Thyroid gland (tissue), 4 donors: ENCODE measurements around the gene CACFD1. TPM values are rescaled to one million over a fixed set of nuclear protein-coding genes. Genes with fewer than 3 reads are reported as not detected.
A peak's percentile ranks its signal among the peaks of the same experiment; 100 is the strongest.

Experiments
- DNase-seq, 2 donors: peaks; one replicate each; pipeline ENCODE4 v3.0.0-alpha.2; 2019
- H3K27ac ChIP-seq, 3 donors: fragments of 200-600 bp; sonication (generic); 1 replicate in 2 of 3; 2 replicates in 1 of 3; pipeline ENCODE4 v1.5.1; 2016 to 2019; ENCODE audit warnings: mild to moderate bottlenecking in 1 of 3, moderate library complexity in 1 of 3
- H3K27me3 ChIP-seq: fragments of 200-600 bp; sonication (generic); one replicate; pipeline ENCODE4 v1.5.1; 2019
- H3K36me3 ChIP-seq, 2 donors: fragments of 200-600 bp; sonication (generic); one replicate each; pipeline ENCODE4 v1.5.1; 2016 to 2019
- H3K4me1 ChIP-seq, 2 donors: fragments of 200-600 bp; sonication (generic); one replicate each; pipeline ENCODE4 v1.5.1; 2017 to 2019
- H3K4me3 ChIP-seq, 3 donors: fragments of 200-600 bp; sonication (generic); replicated peaks in 1 of 3; 1 replicate in 2 of 3; 2 replicates in 1 of 3; pipeline ENCODE4 v1.5.1; 2016; ENCODE audit warnings: mild to moderate bottlenecking in 1 of 3
- H3K9me3 ChIP-seq: fragments of 200-600 bp; sonication (generic); one replicate; pipeline ENCODE4 v1.5.1; 2017
- POLR2A ChIP-seq, 2 donors: fragments of 450-650 bp; IDR thresholded peaks; one replicate each; pipeline ENCODE4 v1.6.1; 2017; ENCODE audit warnings: antibody characterized with exemption in 2 of 2, mild to moderate bottlenecking in 2 of 2, moderate library complexity in 1 of 2
- WGBS, 2 donors: methylation state at CpG; one replicate each; pipeline ENCODE4 v1.1.5; 2017; 5-methylcytosine and 5-hydroxymethylcytosine counted together
- intact Hi-C: fragments of 100-400 bp; cut with DNase I; formaldehyde crosslinking; loops from one replicate; pipeline ENCODE4 v1.15.1; 2023
- total RNA-seq, 4 donors: library from RNA; depleted of rRNA; stranded (reverse); fragments of >200 nt; gene quantifications; one replicate each; pipeline ENCODE4 v1.2.3, GENCODE V29; 2016
- TF ChIP-seq, protein P1 (sequence below), 6 experiments: fragments of 200-600 bp in 3 of 6; fragments of 450-650 bp in 3 of 6; sonication (generic) in 3 of 6; IDR thresholded peaks; one replicate each; pipeline ENCODE4 v1.5.1; 2016 to 2019; ENCODE audit warnings: antibody characterized with exemption in 6 of 6, mild to moderate bottlenecking in 2 of 6, inconsistent platforms in 1 of 6, moderate library complexity in 1 of 6

CACFD1 gene
- total RNA-seq, 4 donors from 2014 or later, result 21.4 to 36.7 (median 33.5) TPM

- 73 to 84% methylated on average over 11 to 13 of the region's 13 CpGs for WGBS, 2 donors
- Histone ChIP-seq H3K9me3 (no peaks in the 10 kb centered on the region), H3K4me3 (no peak overlapping the region), H3K4me1 (peaks cover 13 to 30% of the 10 kb centered on the region in 2 donors), H3K36me3 (no peaks in the 10 kb centered on the region), H3K27ac (no peak overlapping the region), H3K27me3 (no peaks in the 10 kb centered on the region)
- intact Hi-C loops, result no loop called here
- no peak for DNase-seq
- TF ChIP-seq, protein P1, sequence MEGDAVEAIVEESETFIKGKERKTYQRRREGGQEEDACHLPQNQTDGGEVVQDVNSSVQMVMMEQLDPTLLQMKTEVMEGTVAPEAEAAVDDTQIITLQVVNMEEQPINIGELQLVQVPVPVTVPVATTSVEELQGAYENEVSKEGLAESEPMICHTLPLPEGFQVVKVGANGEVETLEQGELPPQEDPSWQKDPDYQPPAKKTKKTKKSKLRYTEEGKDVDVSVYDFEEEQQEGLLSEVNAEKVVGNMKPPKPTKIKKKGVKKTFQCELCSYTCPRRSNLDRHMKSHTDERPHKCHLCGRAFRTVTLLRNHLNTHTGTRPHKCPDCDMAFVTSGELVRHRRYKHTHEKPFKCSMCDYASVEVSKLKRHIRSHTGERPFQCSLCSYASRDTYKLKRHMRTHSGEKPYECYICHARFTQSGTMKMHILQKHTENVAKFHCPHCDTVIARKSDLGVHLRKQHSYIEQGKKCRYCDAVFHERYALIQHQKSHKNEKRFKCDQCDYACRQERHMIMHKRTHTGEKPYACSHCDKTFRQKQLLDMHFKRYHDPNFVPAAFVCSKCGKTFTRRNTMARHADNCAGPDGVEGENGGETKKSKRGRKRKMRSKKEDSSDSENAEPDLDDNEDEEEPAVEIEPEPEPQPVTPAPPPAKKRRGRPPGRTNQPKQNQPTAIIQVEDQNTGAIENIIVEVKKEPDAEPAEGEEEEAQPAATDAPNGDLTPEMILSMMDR (IDR thresholded peaks at IDR 0.05), result no peak
- TF ChIP-seq POLR2A (IDR thresholded peaks at IDR 0.05), result no peak
Observed at GRCh38 chr9:133490201-133490681, 30.5 kb downstream of the CACFD1 start.

- Histone ChIP-seq H3K27ac (peak overlapping the region in 1 of 3 donors; percentile 71), H3K36me3 (no peaks in the 10 kb centered on the region), H3K9me3 (no peaks in the 10 kb centered on the region), H3K27me3 (no peaks in the 10 kb centered on the region), H3K4me3 (no peak overlapping the region), H3K4me1 (peaks cover 13 to 27% of the 10 kb centered on the region in 2 donors)
- intact Hi-C loops, result no loop called here
- DNase-seq, result peak in 1 of 2 donors; percentile 5
- 74 to 77% methylated on average over 11 to 12 of the region's 12 CpGs for WGBS, 2 donors
- TF ChIP-seq, protein P1 (IDR thresholded peaks at IDR 0.05), result no peak
- TF ChIP-seq POLR2A (IDR thresholded peaks at IDR 0.05), result no peak
Observed at GRCh38 chr9:133490865-133491655, 31.3 kb downstream of the CACFD1 start.

DNA sequence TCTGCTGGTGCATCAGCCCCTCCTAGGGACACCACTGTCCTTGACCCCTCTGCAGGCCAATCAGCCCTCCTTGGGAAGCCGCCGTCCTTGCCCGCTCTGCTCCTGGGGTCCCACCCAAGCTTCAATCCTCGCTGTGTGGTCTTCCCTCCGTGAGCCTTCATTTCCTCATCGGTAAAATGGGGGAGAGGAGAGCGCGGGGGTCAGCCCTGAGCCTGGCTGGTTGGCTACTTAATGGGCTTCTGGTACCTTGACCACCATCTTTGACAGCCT is 31.8 kb downstream of the CACFD1 start:
- 94 to 96% methylated on average over 8 of the region's 8 CpGs for WGBS, 2 donors
- Histone ChIP-seq H3K36me3 (no peaks in the 10 kb centered on the region), H3K4me1 (peaks cover 13 to 24% of the 10 kb centered on the region in 2 donors), H3K9me3 (no peaks in the 10 kb centered on the region), H3K27me3 (no peaks in the 10 kb centered on the region), H3K4me3 (no peak overlapping the region), H3K27ac (peak overlapping the region; percentile 19 to 79 (median 71))
- intact Hi-C loops, result no loop called here
- no peak for DNase-seq
- TF ChIP-seq, protein P1 (IDR thresholded peaks at IDR 0.05), result no peak
- no peak for TF ChIP-seq POLR2A (IDR thresholded peaks at IDR 0.05)

GRCh38 chr9:133492061-133493021 is 32.6 kb downstream of the CACFD1 start:
- intact Hi-C loops, result no loop called here
- DNase-seq, result peak; percentile 61 to 82
- no peaks in the 10 kb centered on the region for H3K36me3 ChIP-seq
- peaks cover 13 to 24% of the 10 kb centered on the region in 2 donors for H3K4me1 ChIP-seq
- TF ChIP-seq, protein P1 (IDR thresholded peaks at IDR 0.05), result no peak
- no peak for TF ChIP-seq POLR2A (IDR thresholded peaks at IDR 0.05)
- H3K9me3 ChIP-seq, result no peaks in the 10 kb centered on the region
- WGBS, 2 donors, result 57 to 62% methylated on average over 11 to 25 of the region's 33 CpGs
- H3K27ac ChIP-seq, result peak overlapping the region; percentile 19 to 79 (median 71)
- no peak overlapping the region for H3K4me3 ChIP-seq
- H3K27me3 ChIP-seq, result no peaks in the 10 kb centered on the region
